Measurements from ENCODE around the gene LBX2. TPM values are rescaled to one million over a fixed set of nuclear protein-coding genes. Genes with fewer than 3 reads are reported as not detected.
"Not testable (repeated sequence)": the region's sequence is repeated elsewhere in the genome, so short reads cannot be mapped to it uniquely, and the experiment has no call there.

The LBX2 gene
- polyA plus RNA-seq, 4 donors = 2.3 to 37.5 (median 5.3) TPM

GRCh38 chr2:74460187-74460586 is 39.2 kb downstream of the LBX2 start:
- H3K9me3 ChIP-seq (ENCODE audit: control insufficient read depth in 2 of 2, insufficient read depth in 1 of 2, low read depth in 1 of 2, low read length in 1 of 2); DNase-seq; FAIRE-seq; H3K27me3 ChIP-seq (ENCODE audit: control insufficient read depth in 3 of 3, insufficient read depth in 3 of 3, low read length in 3 of 3); H3K27ac ChIP-seq (ENCODE audit: low read depth in 1 of 3, low read length in 2 of 3); H3K4me3 ChIP-seq (ENCODE audit: low read depth in 1 of 3, low read length in 3 of 3): not testable (repeated sequence)
- Histone ChIP-seq H3K4me1 (ENCODE audit: control insufficient read depth in 3 of 3, insufficient read depth in 2 of 3, low read depth in 1 of 3, low read length in 2 of 3) (peaks cover 3 to 47% (median 9%) of the 10 kb centered on the region in 3 donors), H3K36me3 (ENCODE audit: control insufficient read depth in 3 of 3, insufficient read depth in 2 of 3, low read depth in 1 of 3, low read length in 3 of 3) (peaks cover 3 to 38% (median 7%) of the 10 kb centered on the region in 3 donors)
- 56 to 67% (median 61%) methylated on average over 5 to 10 of the region's 10 CpGs for WGBS, 3 donors

GRCh38 chr2:74459503-74460118 is 39.8 kb downstream of the LBX2 start:
- H3K27me3 ChIP-seq (ENCODE audit: control insufficient read depth in 3 of 3, insufficient read depth in 3 of 3, low read length in 3 of 3); H3K27ac ChIP-seq (ENCODE audit: low read depth in 1 of 3, low read length in 2 of 3); FAIRE-seq; H3K9me3 ChIP-seq (ENCODE audit: control insufficient read depth in 2 of 2, insufficient read depth in 1 of 2, low read depth in 1 of 2, low read length in 1 of 2); H3K4me3 ChIP-seq (ENCODE audit: low read depth in 1 of 3, low read length in 3 of 3): not testable (repeated sequence)
- WGBS, 3 donors = 56 to 77% (median 64%) methylated on average over 13 of the region's 13 CpGs
- Histone ChIP-seq H3K4me1 (ENCODE audit: control insufficient read depth in 3 of 3, insufficient read depth in 2 of 3, low read depth in 1 of 3, low read length in 2 of 3) (peaks cover 3 to 48% (median 9%) of the 10 kb centered on the region in 3 donors), H3K36me3 (ENCODE audit: control insufficient read depth in 3 of 3, insufficient read depth in 2 of 3, low read depth in 1 of 3, low read length in 3 of 3) (peaks cover 3 to 37% (median 7%) of the 10 kb centered on the region in 3 donors)
- DNase-seq = peak in 1 of 2 donors; percentile 2

GRCh38 chr2:74458938-74459363 is 40.5 kb downstream of the LBX2 start:
- FAIRE-seq (no peak), DNase-seq (peak in 1 of 2 donors; percentile 26)
- no peaks in the 10 kb centered on the region for H3K27me3 ChIP-seq (ENCODE audit: control insufficient read depth in 3 of 3, insufficient read depth in 3 of 3, low read length in 3 of 3)
- H3K4me1 ChIP-seq (ENCODE audit: control insufficient read depth in 3 of 3, insufficient read depth in 2 of 3, low read depth in 1 of 3, low read length in 2 of 3) = peaks cover 3 to 46% (median 9%) of the 10 kb centered on the region in 3 donors
- peaks cover 3 to 32% (median 7%) of the 10 kb centered on the region in 3 donors for H3K36me3 ChIP-seq (ENCODE audit: control insufficient read depth in 3 of 3, insufficient read depth in 2 of 3, low read depth in 1 of 3, low read length in 3 of 3)
- peak overlapping the region; percentile 16 to 73 (median 32) for H3K27ac ChIP-seq (ENCODE audit: low read depth in 1 of 3, low read length in 2 of 3)
- H3K9me3 ChIP-seq (ENCODE audit: control insufficient read depth in 2 of 2, insufficient read depth in 1 of 2, low read depth in 1 of 2, low read length in 1 of 2) = no peaks in the 10 kb centered on the region
- H3K4me3 ChIP-seq (ENCODE audit: low read depth in 1 of 3, low read length in 3 of 3) = peak overlapping the region; percentile 39 to 92 (median 72)
- 0 to 2% (median 2%) methylated on average over 10 of the region's 10 CpGs for WGBS, 3 donors

GRCh38 chr2:74458132-74458937 is 41.1 kb downstream of the LBX2 start, which contains the start of gene WBP1:
TSS of gene WBP1 (plus strand) at chr2:74458438. CDS start at chr2:74458603, 165 bp downstream.
- WGBS, 3 donors = 0 to 1% (median 0%) methylated on average over 32 to 38 of the region's 38 CpGs
- H3K4me1 ChIP-seq (ENCODE audit: control insufficient read depth in 3 of 3, insufficient read depth in 2 of 3, low read depth in 1 of 3, low read length in 2 of 3) = peaks cover 3 to 44% (median 9%) of the 10 kb centered on the region in 3 donors
- peak within 1 kb of the TSS; percentile 92 to 98 (median 97) for H3K27ac ChIP-seq (ENCODE audit: low read depth in 1 of 3, low read length in 2 of 3)
- H3K9me3 ChIP-seq (ENCODE audit: control insufficient read depth in 2 of 2, insufficient read depth in 1 of 2, low read depth in 1 of 2, low read length in 1 of 2) = no peaks in the 10 kb centered on the region
- peaks cover 3 to 32% (median 7%) of the 10 kb centered on the region in 3 donors for H3K36me3 ChIP-seq (ENCODE audit: control insufficient read depth in 3 of 3, insufficient read depth in 2 of 3, low read depth in 1 of 3, low read length in 3 of 3)
- FAIRE-seq = peak; percentile 70
- H3K27me3 ChIP-seq (ENCODE audit: control insufficient read depth in 3 of 3, insufficient read depth in 3 of 3, low read length in 3 of 3) = no peaks in the 10 kb centered on the region
- DNase-seq = peak; percentile 100
- peak within 1 kb of the TSS; percentile 39 to 92 (median 72) for H3K4me3 ChIP-seq (ENCODE audit: low read depth in 1 of 3, low read length in 3 of 3)

- 0 to 1% (median 0%) methylated on average over 36 to 46 of the region's 46 CpGs for WGBS, 3 donors
Observed at GRCh38 chr2:74457549-74458131, 41.8 kb downstream of the LBX2 start.

GRCh38 chr2:74457129-74457548 is 42.3 kb downstream of the LBX2 start:
- no peak for DNase-seq
- Histone ChIP-seq H3K36me3 (ENCODE audit: control insufficient read depth in 3 of 3, insufficient read depth in 2 of 3, low read depth in 1 of 3, low read length in 3 of 3) (peaks cover 0 to 21% (median 3%) of the 10 kb centered on the region in 3 donors), H3K27ac (ENCODE audit: low read depth in 1 of 3, low read length in 2 of 3) (peak overlapping the region; percentile 86 to 98 (median 97)), H3K4me3 (ENCODE audit: low read depth in 1 of 3, low read length in 3 of 3) (peak overlapping the region; percentile 39 to 92 (median 67)), H3K9me3 (ENCODE audit: control insufficient read depth in 2 of 2, insufficient read depth in 1 of 2, low read depth in 1 of 2, low read length in 1 of 2) (no peaks in the 10 kb centered on the region), H3K27me3 (ENCODE audit: control insufficient read depth in 3 of 3, insufficient read depth in 3 of 3, low read length in 3 of 3) (no peaks in the 10 kb centered on the region), H3K4me1 (ENCODE audit: control insufficient read depth in 3 of 3, insufficient read depth in 2 of 3, low read depth in 1 of 3, low read length in 2 of 3) (peaks cover 3 to 34% (median 6%) of the 10 kb centered on the region in 3 donors)
- FAIRE-seq = no peak
- WGBS, 3 donors = 1% methylated on average over 27 of the region's 27 CpGs

More at GRCh38 chr2:74457549-74458131, 41.8 kb downstream of the LBX2 start:
- H3K27me3 ChIP-seq (ENCODE audit: control insufficient read depth in 3 of 3, insufficient read depth in 3 of 3, low read length in 3 of 3) = no peaks in the 10 kb centered on the region
- H3K36me3 ChIP-seq (ENCODE audit: control insufficient read depth in 3 of 3, insufficient read depth in 2 of 3, low read depth in 1 of 3, low read length in 3 of 3) = peaks cover 1 to 26% (median 7%) of the 10 kb centered on the region in 3 donors
- peaks cover 3 to 37% (median 8%) of the 10 kb centered on the region in 3 donors for H3K4me1 ChIP-seq (ENCODE audit: control insufficient read depth in 3 of 3, insufficient read depth in 2 of 3, low read depth in 1 of 3, low read length in 2 of 3)
- DNase-seq (peak in 1 of 2 donors; percentile 66), FAIRE-seq (no peak)
- H3K4me3 ChIP-seq (ENCODE audit: low read depth in 1 of 3, low read length in 3 of 3) = peak overlapping the region; percentile 39 to 92 (median 67)
- H3K27ac ChIP-seq (ENCODE audit: low read depth in 1 of 3, low read length in 2 of 3) = peak overlapping the region; percentile 92 to 98 (median 97)
- no peaks in the 10 kb centered on the region for H3K9me3 ChIP-seq (ENCODE audit: control insufficient read depth in 2 of 2, insufficient read depth in 1 of 2, low read depth in 1 of 2, low read length in 1 of 2)

GRCh38 chr2:74454654-74455511 is 44.5 kb downstream of the LBX2 start, which contains the start of gene INO80B:
TSS of gene INO80B (plus strand) at chr2:74455087. CDS start at chr2:74455117, 30 bp downstream.
- H3K36me3 ChIP-seq (ENCODE audit: control insufficient read depth in 3 of 3, insufficient read depth in 2 of 3, low read depth in 1 of 3, low read length in 3 of 3) = peaks cover 0 to 4% (median 0%) of the 10 kb centered on the region in 3 donors
- H3K27me3 ChIP-seq (ENCODE audit: control insufficient read depth in 3 of 3, insufficient read depth in 3 of 3, low read length in 3 of 3) = no peaks in the 10 kb centered on the region
- H3K4me1 ChIP-seq (ENCODE audit: control insufficient read depth in 3 of 3, insufficient read depth in 2 of 3, low read depth in 1 of 3, low read length in 2 of 3) = peaks cover 3 to 34% (median 6%) of the 10 kb centered on the region in 3 donors
- H3K9me3 ChIP-seq (ENCODE audit: control insufficient read depth in 2 of 2, insufficient read depth in 1 of 2, low read depth in 1 of 2, low read length in 1 of 2) = no peaks in the 10 kb centered on the region
- peak within 1 kb of the TSS; percentile 3 to 53 (median 42) for H3K27ac ChIP-seq (ENCODE audit: low read depth in 1 of 3, low read length in 2 of 3)
- FAIRE-seq (no peak), DNase-seq (peak; percentile 99)
- 0 to 1% (median 1%) methylated on average over 40 of the region's 40 CpGs for WGBS, 3 donors
- peak within 1 kb of the TSS; percentile 50 to 89 (median 55) for H3K4me3 ChIP-seq (ENCODE audit: low read depth in 1 of 3, low read length in 3 of 3)

Data from small intestine (tissue), 7 donors.